ENCODE measurements around the gene DDX10.

- no peak for TF ChIP-seq EZH2phosphoT487 (IDR thresholded peaks at IDR 0.05; ENCODE audit: unreplicated experiment)
- TF ChIP-seq CTCF (conservative IDR thresholded peaks at IDR 0.05; ENCODE audit: low read depth in 2 of 2) = no peak
- TF ChIP-seq REST (IDR thresholded peaks at IDR 0.05; ENCODE audit: unreplicated experiment) = no peak
- TF ChIP-seq ZNF462 (CRISPR knock-in tag; IDR thresholded peaks at IDR 0.05) = no peak
- no peak for TF ChIP-seq POLR2AphosphoS5 (IDR thresholded peaks at IDR 0.05; ENCODE audit: low read depth)
- no peak for TF ChIP-seq EZH2 (IDR thresholded peaks at IDR 0.05; ENCODE audit: low read depth, unreplicated experiment)
- TF ChIP-seq ETS1 (IDR thresholded peaks at IDR 0.05) = no peak
- TF ChIP-seq ZNF114 (CRISPR knock-in tag; IDR thresholded peaks at IDR 0.05) = no peak
- TF ChIP-seq JUNB (IDR thresholded peaks at IDR 0.05; ENCODE audit: unreplicated experiment) = no peak
- TF ChIP-seq CREB1 (CRISPR knock-in tag; IDR thresholded peaks at IDR 0.05; ENCODE audit: low read depth) = no peak
Measured at GRCh38 chr11:108961095-108961494, 296.2 kb downstream of the DDX10 start.
